Iris pigment epithelial cell (primary cell): ENCODE data around the gene DOCK4.

Experiments used
- DNase-seq: peaks from one replicate; pipeline ENCODE4 v3.0.0-alpha.2; 2011; ENCODE audit warnings: low read depth

The DOCK4 gene

DNA sequence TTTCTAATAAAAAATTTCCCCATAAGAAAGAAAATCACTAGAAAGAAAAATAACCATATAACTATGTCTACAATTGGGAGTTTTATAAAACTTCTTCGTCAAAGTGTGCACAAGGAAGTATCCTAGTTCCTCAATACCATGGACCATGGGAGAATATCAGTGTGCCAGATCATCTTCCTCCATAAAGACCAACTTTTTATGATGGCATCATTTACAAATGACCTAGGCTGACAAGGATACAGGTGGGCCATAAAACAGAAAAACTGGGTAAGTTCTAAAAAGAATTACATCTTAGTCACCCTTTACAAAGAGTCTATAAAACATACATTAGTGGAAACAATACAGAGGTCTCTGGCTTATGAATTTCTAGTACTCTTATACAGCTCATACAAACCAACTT lies 303.2 kb downstream of the DOCK4 start:
- DNase-seq, result no peak

DNA sequence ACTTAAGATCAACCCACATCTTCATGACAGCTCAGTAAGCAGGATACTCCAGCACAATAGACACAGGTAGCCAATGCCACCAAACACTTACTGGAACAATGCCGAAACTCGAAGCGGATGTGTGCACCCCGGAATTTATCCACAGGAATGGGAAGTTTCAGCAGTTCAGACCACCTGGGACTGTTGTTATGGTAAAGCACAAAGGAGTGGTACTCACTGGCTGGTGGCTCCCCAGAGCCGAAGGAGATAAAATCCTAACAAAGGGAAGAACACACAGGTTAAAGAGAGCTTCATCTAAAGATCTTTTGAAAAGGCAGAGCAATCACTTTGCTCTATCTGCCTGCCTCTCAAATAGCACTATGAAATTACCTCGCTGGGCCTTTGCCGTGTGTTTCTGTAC lies 305.9 kb downstream of the DOCK4 start:
- DNase-seq, result no peak

DNA sequence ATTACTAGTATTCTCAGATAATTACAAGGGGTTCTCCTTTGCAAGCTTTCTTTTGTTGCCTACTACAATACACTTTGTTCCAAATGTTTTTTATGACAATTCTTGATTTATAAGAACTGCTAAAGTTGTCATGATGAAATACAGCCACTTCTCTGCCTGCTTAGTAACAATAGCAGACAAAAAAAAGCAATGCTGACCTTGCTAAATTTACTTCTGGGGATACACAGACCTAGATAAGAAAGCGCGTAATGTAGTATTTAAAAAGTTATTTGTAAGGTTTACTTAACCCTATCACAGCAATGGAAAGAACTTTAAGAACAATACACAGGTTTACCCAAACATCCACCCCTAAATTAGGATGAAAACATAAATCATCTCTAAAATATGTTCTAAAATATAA lies 311.1 kb downstream of the DOCK4 start:
- no peak for DNase-seq

DNA sequence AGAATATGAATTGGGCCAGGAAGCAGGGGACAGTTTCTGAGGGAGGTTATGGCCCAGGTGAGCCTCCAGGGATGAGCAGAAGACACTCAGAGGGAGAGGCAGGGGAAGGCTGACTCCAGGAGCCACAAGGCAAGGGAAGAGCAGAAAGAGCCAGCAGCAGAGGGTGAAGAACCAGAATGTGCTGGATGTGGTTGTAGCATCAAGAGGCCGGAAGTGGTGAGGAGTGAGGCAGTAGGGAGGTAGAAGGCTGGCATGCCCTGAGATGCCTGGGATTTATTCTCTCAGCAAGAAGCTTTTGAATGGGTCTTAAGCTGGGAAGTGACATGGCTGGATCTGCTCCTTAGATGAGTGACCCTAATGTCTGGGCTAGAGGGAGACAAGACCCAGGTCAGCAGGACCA lies 311.7 kb downstream of the DOCK4 start:
- no peak for DNase-seq

DNA sequence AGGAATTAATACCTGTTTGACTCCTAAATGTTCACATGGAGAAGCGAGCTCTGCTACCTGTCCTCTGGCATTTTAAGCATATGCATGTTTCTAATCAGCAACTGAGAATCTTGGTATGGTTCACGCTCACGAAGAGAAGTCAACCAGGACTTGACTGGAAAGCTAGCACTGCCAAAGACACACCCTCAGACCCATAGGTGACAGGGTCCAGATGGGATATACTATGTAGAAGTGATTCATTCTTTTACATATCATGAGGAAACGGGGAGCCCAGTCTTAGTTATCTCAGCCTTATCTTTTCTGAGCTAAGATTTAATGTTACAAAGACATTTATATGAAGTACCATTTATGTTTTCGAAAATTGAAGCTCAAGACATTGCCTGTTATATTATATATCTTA lies 313.0 kb downstream of the DOCK4 start:
- DNase-seq, result no peak

DNA sequence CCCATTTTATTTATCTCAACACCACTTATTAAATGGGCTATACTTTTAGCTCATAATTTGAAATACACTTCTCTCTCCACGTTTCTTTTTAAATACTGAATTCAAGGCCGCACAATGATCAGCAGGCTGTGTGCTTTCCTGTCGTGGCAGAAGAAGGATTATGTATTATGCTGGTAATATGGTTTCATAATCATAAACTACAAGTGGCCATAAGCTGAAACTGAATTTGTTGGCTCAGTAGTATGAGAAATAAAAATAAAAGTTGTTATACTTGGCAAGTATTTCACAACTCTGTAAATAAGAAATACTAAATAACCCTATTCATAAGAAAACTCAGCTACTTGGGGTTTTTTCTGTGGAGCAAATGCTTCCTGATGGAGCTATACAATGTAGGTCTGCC lies 313.6 kb downstream of the DOCK4 start:
- DNase-seq, result peak; percentile 19

DNA sequence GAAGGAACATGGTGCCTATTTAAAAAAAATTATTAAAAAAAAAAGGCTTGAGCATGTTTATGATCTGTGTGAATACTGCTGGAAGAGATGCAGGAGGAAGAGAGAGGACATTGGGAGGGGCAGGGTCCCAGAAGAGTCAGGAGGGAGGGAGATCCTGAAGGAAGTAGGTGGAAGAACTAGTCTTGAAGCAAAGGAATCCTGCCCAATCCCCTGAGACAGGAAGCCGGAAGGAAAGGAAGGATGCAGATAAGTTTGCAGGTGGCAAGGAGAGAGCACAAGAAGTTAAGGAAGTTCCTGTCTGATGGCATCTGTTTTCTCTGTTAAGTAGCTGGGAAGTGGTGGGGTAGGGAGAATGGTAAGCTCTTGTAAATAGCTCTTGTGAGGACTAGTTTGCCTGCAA lies 318.5 kb downstream of the DOCK4 start:
- no peak for DNase-seq

DNA sequence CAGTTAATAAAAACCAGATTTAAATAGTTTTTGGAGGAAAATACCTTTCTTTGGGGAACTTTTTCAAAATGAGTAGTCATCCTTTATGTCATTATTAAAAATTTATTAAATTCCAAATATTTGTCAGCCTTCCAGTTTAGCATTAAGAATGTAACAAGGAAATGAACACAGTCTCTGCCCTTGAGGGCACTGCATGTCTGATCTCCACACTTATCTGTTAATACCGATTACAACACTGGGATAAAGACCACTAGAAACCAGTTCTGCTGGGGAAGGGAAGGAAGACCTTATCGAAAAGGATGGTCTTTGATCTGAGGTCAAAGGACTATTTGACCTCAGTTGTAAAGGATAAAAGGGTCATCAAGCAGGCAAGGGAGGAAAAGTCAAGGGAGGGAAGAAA lies 320.0 kb downstream of the DOCK4 start:
- no peak for DNase-seq

DNA sequence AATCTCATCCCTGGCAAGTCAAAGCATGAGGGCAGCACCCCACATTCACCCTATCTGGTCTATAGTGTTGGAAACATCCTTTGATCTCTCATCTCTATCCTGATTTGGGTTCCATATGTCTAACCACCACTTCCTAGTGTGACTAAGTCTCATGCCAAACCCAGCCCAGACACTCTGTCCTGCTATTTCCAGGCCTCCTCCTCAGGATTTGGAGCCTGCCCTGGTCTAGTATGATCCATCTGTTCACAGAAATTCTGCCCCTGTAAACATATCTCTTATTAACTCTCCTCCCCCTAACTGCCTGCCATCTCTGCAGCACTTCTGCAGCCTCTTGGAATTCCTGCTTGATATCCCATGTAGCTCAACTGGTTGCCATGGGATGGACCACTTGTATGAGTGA lies 323.0 kb downstream of the DOCK4 start:
- DNase-seq, result no peak

DNA sequence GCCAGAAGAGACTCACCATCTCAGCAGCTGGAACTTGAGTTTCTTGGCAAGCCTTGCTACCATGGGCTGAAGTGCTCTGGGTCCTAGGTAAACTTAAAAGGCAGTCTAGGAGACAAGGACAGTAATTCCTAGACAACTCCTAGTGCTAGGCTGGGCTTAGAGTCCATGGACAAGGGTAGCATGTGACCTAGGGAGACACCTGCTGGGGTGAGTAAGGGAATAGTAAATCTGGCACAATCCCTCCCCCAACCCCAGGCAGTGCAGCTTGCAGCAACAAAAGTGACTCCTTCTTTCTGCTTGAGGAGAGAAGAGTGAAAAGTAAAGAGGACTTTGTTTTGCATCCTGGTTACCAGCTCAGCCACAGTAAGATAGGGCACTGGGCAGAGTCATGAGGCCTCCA lies 327.4 kb downstream of the DOCK4 start:
- DNase-seq, result no peak

DNA sequence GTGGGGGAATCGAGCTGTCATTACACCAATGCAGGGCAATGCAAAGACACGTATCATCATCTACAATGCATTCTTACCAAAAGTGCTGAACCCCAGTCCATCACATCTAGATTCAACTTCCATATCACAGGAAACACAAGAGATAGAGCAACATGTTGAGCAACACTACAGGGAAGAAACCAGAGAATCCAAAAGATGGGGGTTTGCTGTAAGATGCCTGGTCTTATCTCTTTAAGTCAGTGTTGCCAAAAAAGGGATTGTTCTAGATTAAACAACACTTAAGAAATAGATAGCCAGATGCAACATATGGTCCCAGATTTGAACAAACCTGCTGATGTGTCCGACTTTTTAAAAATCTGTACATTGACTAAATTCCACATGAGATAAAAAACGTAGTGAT lies 328.3 kb downstream of the DOCK4 start:
- DNase-seq, result no peak

DNA sequence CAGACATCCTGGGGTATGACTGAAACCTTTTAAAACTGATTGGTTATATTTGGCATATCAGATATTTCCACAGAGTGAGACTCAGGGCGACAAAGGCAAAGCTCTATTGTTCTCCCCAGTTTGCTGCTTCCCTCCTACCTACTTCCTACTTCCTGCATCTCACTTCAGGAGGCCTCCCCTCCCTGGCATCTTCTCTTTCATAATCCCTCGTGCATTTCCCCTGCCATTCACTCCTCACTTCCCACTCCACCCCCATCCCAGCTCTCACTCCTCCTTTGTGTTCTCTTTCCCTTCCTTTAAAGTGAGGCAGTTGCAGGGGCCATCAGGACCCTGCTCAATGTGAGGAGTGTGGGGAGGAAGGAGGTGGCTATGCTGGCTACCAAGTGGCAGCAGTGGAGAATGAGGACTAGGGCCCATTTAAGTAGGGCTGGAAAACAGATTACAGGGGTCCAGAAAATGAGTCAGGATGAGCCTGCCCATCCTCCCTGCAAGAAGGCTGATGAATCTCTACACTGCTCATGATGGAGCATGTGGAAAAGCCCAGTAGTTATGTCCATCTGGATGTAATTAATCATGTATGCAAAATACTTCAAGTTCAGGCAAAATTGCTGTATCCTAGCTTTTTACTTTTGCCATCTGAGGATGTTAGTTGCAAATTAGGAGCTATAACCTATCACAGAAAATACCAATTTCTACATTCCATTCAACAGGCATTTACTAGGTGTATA lies 332.1 kb downstream of the DOCK4 start:
- no peak for DNase-seq

DNA sequence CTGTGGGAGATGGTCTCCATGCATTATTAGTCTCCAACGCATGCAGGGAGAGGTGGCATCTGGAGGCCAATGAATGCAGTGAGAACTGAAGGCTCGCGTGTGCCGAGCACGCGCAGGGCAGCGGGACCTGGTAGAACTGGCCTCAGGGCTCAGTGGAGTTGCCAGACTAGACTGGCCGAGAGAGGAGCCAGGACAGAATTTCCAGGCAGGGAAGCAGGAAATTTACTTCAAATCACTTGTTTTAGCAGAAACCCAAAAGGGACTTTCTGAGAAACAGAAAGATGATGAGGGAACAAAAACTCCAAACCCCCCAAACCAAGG lies 332.9 kb downstream of the DOCK4 start:
- no peak for DNase-seq

DNA sequence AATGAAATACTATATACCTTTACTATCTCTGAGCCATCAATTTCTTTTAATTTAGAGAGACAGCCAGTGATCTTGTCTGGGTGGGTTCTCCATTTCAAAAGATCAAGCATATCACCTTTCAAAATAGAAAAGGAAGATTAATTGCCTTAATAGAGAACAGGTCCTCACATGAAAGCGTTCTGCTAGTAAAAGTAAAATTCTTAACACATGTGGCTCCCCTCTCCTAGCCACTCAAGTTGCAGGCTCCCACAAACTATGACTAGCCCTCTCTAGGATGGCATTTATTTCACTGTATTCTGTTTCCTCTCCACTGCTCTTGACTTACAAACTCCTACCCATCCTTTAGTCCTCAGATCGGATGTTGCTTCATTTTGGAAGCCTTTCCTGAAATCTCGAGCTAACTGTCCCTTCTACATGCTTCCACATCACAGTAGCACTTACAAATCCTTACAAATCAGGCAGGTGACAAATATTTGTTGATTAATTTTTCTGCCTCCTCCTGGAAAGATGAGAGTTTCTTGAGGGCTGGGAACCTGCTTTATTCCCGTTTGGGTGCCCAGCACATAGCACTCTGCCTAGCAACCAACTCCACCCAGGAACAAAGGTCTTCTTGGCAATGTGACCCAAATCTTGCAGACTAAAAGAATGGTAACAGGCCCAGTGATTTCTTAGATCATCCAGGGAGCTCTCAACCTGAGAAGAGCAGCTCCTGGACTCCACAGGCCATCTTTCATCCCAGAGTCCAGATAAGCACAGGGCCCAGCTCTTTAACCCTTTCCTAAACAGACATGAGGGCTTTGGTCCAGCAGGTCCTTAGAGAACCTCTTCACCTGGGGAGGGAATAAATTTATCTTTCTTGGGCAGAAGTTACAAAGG lies 333.5 kb downstream of the DOCK4 start:
- DNase-seq, result no peak

DNA sequence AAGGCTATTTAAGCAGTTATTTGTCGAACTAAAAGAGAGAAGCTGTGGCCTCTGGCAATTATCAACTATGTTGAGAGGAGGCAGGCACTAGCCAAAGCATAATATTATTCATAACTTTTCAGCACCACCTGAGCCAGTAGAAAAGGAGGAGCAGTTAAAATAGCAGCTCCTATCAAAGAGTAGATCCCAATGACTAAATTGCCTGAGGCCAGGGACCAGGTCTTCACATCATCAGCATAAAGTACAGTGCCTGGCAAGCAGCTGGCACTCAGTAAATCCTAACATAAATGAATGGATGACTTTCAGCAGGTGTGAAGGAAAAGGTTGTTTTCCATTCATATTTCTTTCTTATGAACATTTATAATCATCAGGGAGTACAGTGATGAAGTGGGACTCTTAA lies 334.9 kb downstream of the DOCK4 start:
- no peak for DNase-seq

DNA sequence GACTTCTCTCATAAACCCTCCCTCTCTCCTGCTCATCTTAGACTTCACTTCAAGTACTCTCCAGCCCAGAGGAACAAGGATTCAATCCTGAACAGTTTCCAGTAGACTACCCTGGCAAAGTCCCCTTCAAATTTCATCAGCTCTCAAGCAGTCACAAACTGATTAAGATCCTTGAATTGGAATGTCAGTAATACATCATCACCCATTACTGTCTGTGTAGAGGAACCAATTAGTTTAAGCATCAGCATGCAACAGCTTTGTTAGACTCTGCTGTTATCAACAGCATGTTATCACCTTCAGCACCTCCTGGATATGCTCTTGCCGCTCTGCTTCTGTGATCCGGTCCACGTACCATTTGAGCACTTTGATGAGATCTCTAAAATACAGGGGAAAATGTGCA lies 336.9 kb downstream of the DOCK4 start:
- no peak for DNase-seq

DNA sequence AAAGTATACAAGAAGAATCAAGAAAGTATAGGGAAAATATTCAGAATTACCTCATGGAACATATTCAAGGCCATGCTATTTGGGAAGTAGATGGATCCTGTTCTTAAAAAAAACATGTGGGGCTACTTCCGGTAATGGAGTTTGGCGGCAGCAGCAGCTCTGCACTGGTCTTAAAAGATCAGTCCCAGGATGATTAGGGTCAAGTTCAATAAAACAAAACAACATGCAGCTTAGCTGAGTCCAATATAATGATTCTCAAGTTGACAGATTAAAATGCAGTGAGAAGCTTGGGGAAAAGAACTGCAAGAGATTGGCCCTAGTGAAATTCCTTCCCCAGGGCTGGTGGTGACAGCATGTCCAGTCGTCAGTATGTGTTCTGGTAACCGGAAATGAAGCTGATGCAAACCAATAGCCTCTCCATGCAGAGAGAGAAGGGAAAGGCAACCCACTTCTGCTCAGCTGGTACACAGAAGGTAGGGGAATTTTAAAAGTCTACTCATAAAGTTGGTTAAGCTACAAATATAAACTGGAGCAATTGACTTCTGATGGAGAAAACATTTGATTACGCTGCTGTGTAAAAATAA lies 338.8 kb downstream of the DOCK4 start:
- peak; percentile 47 for DNase-seq

DNA sequence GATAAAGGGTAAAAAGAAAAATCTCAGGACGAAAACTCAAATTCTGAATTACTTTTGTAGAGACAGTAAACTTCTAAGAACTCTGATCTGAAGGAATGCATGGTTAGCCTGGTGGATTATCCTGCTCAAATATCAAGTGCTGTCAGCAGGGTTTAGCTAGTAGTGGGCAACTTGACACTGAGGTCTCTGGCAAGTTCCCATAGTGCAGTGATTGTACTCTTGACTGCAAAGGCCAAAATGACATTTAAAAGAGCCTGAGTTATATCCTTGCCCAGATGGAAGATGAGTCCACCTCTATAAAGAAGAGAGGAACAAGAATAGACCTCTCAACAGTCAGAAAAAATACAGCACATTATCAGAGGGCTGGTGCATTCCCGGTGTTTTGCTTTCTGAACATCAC lies 339.4 kb downstream of the DOCK4 start:
- no peak for DNase-seq

DNA sequence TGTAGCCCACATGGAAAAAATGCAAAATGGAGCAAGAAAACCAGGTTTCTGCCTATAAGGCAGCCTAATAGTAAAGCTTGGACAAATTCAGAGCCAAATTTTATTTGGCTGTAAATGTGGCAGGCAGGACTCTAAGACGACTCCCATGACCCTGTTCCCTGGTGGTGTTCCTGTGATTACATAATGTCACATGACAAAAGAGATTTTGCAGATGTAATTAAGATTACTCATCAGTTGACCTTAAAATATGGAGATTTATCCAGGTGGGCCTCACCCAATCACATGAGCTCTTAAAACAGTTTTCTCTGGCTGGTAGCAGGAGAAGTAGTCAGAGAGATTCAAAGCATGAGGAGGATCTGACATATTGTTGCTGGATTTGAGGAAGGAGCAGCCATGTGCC lies 340.8 kb downstream of the DOCK4 start:
- DNase-seq, result no peak

DNA sequence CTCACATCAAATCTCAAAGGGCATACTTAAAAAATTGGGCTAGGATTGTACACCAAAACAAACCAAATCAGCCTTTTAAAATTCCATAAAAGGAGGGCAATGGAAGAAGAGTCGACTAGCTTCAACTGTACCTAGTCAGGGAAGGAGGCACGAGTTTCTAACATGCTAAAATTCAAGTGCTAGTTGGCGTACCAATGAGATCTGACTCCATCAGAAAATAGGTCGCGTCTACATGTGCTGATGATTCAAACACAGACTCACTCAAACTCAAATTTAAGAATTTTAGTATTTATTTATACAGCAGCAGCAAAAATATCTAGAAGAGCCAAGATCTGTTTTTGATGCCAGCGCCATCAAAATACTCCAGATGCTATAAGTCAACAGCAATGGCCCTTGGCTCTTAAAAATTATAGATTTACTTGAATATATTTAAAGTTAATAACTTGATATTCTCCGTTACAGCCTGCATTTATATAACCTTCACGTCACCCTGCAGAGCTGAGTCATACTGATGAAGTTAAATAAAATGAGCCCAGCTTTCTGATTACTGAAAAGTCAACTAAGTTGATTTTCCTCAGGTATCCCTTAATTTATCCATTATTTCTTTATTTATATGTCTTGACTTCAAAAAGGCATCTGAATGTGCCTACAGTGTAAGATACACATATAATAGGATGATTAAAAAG lies 341.8 kb downstream of the DOCK4 start:
- DNase-seq, result peak; percentile 64

DNA sequence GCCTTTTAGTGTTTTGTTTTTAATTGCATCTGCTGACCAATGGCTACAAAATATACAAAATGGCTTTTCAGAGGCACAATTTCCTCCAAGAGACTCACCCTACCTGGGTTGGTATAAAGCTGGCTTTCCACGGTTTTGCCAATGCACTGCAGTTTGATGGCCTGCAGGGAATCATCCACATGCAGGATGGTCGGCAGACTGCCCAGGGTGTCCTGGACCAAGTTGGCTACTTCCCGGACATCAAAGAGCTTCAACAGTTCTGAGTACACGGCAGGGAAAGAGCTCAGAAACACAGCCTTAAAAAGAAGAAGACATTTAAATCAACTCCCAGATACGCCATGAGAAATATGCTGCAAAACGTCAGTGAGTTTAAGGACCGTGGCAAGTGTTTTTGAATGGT lies 342.9 kb downstream of the DOCK4 start:
- no peak for DNase-seq

DNA sequence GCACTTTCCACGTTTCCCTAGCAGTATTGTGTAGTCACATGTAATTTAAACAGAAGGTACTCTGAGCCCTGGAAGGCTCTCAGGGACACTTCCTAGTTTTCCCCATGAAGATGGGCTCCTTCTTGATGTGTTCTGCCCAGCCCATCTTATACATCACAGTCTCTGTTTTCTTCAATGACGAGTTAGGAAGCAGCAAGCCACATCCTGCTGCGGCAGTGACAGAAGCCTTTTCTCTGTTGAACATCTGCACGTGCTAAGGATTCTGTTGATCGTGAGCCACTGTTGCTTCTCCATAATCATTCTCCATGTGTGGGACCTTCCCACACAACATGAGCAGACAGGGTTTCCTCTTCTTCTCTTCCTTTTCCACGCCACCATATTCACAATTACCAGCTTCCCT lies 346.0 kb downstream of the DOCK4 start:
- no peak for DNase-seq

DNA sequence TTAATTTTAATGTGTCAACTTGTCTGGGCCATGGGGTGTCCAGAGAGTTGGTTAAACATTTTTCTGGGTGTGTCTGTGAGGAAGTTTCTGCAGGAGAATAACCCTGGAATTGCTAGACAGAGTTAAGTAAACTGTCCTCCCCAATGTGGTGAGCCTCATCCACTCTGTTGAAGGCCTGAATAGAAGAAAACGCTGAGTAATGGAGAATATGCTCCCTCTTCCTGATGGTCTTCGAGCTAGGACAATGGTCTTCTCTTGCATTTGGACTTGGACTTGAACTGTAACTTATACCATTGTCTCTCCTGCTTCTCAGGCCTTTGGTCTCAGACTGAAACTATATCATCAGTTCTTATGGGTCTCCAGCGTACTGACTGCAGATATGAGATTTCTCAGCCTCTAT lies 347.9 kb downstream of the DOCK4 start:
- no peak for DNase-seq
